ENCODE measurements around the gene APOL6. TPM values are rescaled to one million over a fixed set of nuclear protein-coding genes. Genes with fewer than 3 reads are reported as not detected.

APOL6 gene
- total RNA-seq = 7.6 TPM

GRCh38 chr22:35648066-35649025 is at the start of gene APOL6:
APOL6 (plus strand) TSS chr22:35648446; CDS start chr22:35656426, 7,980 bp downstream.

DNA sequence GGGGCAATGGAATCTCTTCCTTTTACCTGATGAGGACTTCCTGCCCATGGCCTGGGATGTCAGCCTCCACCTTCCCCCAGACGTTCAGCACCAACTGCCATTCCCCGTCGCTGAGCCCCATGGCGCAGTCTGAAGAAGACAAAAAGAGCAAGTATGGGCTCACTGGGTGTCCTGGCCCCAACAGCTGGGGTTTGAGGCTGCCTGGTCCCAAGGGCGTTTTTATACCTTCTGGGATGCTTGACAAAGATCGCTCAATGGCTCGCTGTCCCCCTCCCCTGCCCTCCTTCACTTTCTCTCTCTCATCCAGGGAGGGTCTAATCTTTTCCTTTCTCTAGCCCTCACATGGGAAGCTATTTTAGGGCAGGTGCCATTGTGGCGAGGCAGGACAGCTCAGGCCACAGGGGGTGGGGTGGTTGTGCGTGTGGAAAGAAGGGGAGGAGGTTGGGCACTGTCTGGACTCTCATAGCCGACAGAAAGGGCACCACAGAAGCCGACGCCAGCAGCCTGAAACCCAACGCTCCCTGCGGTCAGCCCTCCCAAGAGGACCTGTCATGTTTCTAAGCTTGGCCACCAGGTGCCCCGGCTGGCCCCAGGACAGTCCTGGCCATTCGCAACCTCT is 31.0 kb upstream of the APOL6 start, which contains the start of gene MB:
TSS of gene MB (minus strand) at position 193 of the 619 bp plus-strand sequence. CDS start at position 121, 72 bp downstream.

GRCh38 chr22:35717572-35717971 is 69.3 kb downstream of the APOL6 start, which contains the start of gene APOL5:
APOL5 (plus strand) TSS chr22:35717872; CDS start chr22:35717872, 0 bp downstream.

Other genes with a start within 250 kb of the APOL6 start
- gene MCM5, start 248.3 kb upstream of the APOL6 start, total RNA-seq = 77.0 TPM
- 1.2 TPM for gene RASD2, start 107.6 kb upstream of the APOL6 start, total RNA-seq
- gene MB, start 31.1 kb upstream of the APOL6 start, total RNA-seq = 41.5 TPM
- 0.18 TPM for gene APOL5, start 69.4 kb downstream of the APOL6 start, total RNA-seq